ENCODE results near the gene PKD2. TPM values are rescaled to one million over a fixed set of nuclear protein-coding genes. Genes with fewer than 3 reads are reported as not detected.
A peak's percentile ranks its signal among the peaks of the same experiment; 100 is the strongest.

PKD2 gene
- total RNA-seq, 1 experiment from 2014 or later: 38.4 TPM

- no peak overlapping the region for H3T11ph ChIP-seq (ENCODE audit: low read length)
- no peaks in the 10 kb centered on the region for H3K23me2 ChIP-seq (ENCODE audit: insufficient read length, low read depth, low read length, poor library complexity, severe bottlenecking)
- TF ChIP-seq CTCF (conservative IDR thresholded peaks at IDR 0.05): no peak
- no peak for DNase-seq
- no peak overlapping the region for H2BK15ac ChIP-seq (ENCODE audit: low read depth, low read length)
- no peak overlapping the region for H4K5ac ChIP-seq (ENCODE audit: insufficient read length, low read depth, low read length)
- H3K27ac ChIP-seq (ENCODE audit: insufficient read length, low read depth, low read length): no peak overlapping the region
- H2BK120ac ChIP-seq (ENCODE audit: low read depth, low read length, poor library complexity, severe bottlenecking): no peak overlapping the region
- H3K18ac ChIP-seq (ENCODE audit: insufficient read length, low read depth, low read length): no peak overlapping the region
- WGBS (ENCODE audit: extremely low coverage, insufficient read length, low lambda C conversion rate): no CpG with 5 or more reads among the region's 3 CpGs
- peaks cover 5% of the 10 kb centered on the region for H3K9me3 ChIP-seq (ENCODE audit: control insufficient read depth, low read depth, low read length)
- H2BK20ac ChIP-seq (ENCODE audit: low read depth, low read length, poor library complexity, severe bottlenecking): no peak overlapping the region
- no peak overlapping the region for H4K91ac ChIP-seq (ENCODE audit: insufficient read length, low read depth, low read length)
- H2AK5ac ChIP-seq (ENCODE audit: insufficient read length, low read length): no peak overlapping the region
- H2BK5ac ChIP-seq (ENCODE audit: insufficient read length, low read length): no peak overlapping the region
- Mint-ChIP-seq H3K4me1 (peaks cover 0 to 7% of the 10 kb centered on the region in 2 experiments; a peak in 2 of 4 replicates), H3K36me3 (ENCODE audit: insufficient read depth in 1 of 3, low read depth in 3 of 3) (peaks cover 33 to 69% (median 64%) of the 10 kb centered on the region in 3 experiments), H3K27ac (peak overlapping the region in 2 of 3 experiments; percentile 16 to 52; a peak in 3 of 7 replicates), H3K9me3 (peaks cover 18 to 19% of the 10 kb centered on the region in 2 experiments), H3K4me3 (no peak overlapping the region), H3K27me3 (ENCODE audit: low read depth) (peaks cover 2% of the 10 kb centered on the region; the same call in 1 of the 2 replicates)
- H3K23ac ChIP-seq (ENCODE audit: insufficient read length, low read depth, low read length): no peak overlapping the region
- no peaks in the 10 kb centered on the region; the same call in 1 of the 2 replicates for H3K79me2 ChIP-seq (ENCODE audit: insufficient read depth, low read length)
- no peak overlapping the region for H3K4me2 ChIP-seq (ENCODE audit: insufficient read depth, insufficient read length, low read length)
- H4K8ac ChIP-seq (replicated peaks; ENCODE audit: insufficient read length, low read depth, low read length): no peak overlapping the region
- no peak overlapping the region for H2AFZ ChIP-seq (ENCODE audit: low read length)
- H3K9ac ChIP-seq (ENCODE audit: extremely low read depth, insufficient read length, low read length): no peak overlapping the region
- H3K79me1 ChIP-seq (ENCODE audit: insufficient read depth, low read depth, low read length, poor library complexity, severe bottlenecking): no peaks in the 10 kb centered on the region
- no peaks in the 10 kb centered on the region for H3K27me3 ChIP-seq (ENCODE audit: insufficient read depth, low read length)
- no peak overlapping the region for H3K14ac ChIP-seq (ENCODE audit: insufficient read depth, low read length)
- H3K4ac ChIP-seq (ENCODE audit: low read depth, low read length): no peak overlapping the region
- H4K20me1 ChIP-seq (ENCODE audit: control insufficient read depth, insufficient read depth, insufficient read length): no peaks in the 10 kb centered on the region
- no peak overlapping the region for H2BK12ac ChIP-seq (ENCODE audit: insufficient read length, low read depth, low read length)
- H3K4me1 ChIP-seq (ENCODE audit: insufficient read depth, low read length): no peaks in the 10 kb centered on the region
- H3K56ac ChIP-seq (ENCODE audit: insufficient read length, low read depth, low read length): no peak overlapping the region
Observed at GRCh38 chr4:88029556-88029955, 22.1 kb downstream of the PKD2 start.
